GM12801 (cell line): ENCODE measurements around the gene JMJD7.

ENCODE experiments used
- CTCF ChIP-seq: IDR thresholded peaks from one replicate; pipeline ENCODE4 v1.5.1; 2011; ENCODE audit warnings: control low read depth; ENCODE audit not compliant: insufficient read length; ENCODE audit errors: extremely low read depth

Gene JMJD7

GRCh38 chr15:41871175-41871905, 43.4 kb downstream of the JMJD7 start:
- TF ChIP-seq CTCF: no peak

GRCh38 chr15:41872166-41872747, 44.4 kb downstream of the JMJD7 start:
- TF ChIP-seq CTCF: no peak

- no peak for TF ChIP-seq CTCF
These were observed 45.8 kb downstream of the JMJD7 start for GRCh38 chr15:41873711-41874110.

GRCh38 chr15:41874736-41875135, 46.8 kb downstream of the JMJD7 start:
- no peak for TF ChIP-seq CTCF

- no peak for TF ChIP-seq CTCF
These were observed 48.1 kb downstream of the JMJD7 start for GRCh38 chr15:41876007-41876406.

- TF ChIP-seq CTCF: no peak
These were observed 48.8 kb downstream of the JMJD7 start for GRCh38 chr15:41876689-41877088.

- no peak for TF ChIP-seq CTCF
These were observed 49.9 kb downstream of the JMJD7 start for GRCh38 chr15:41877631-41878354.
